RKO (cell line): ENCODE measurements around the gene ZFR2.

Experiments used
- DNase-seq: peaks from one replicate; pipeline ENCODE4 v3.0.0-alpha.2; 2016; ENCODE audit warnings: low spot score

ZFR2 gene

DNA sequence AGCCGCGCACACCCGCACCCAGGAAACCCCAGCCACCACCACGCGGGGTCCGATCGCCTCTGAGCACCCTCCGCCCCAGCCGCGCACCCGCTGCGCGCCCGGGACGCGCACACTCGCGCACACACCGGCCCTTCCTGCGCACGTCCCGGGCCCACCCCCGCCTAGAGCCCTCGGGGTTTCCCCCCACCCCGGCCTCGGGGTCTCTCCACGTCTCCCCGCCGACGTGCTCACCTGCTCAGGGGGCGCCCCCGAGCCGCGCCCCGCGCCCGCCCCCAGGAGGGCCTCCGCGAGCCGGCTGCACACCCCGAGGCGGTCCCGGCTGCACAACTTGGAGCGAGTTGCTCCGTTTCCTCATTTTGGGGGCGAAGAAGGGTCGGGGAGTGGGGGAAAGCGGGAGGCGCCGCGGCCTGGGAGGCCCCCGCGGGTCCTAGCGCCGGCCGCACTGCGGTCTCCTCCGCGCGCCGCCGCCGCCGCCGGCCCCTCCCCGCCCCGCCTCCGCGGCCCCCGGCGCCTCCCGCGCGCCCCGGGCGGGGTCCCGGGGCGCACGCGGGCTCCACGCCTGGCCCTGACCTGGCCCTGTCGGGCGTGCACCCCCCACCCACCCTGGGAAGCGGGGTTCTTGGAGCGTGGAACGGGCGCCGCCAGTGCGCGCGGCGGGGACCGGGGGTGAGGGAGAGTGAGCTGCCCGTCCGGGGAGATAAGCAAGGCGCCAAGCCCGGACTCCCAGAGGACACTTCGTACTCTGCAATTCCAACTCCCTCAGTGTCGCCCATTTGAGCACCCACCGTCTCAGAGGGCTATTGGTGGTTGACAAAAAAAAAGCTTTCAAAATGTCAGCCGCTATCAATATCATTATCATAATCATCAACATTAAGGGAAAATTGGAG, 82.7 kb downstream of the ZFR2 start, which contains the start of gene MATK:
Gene MATK (minus strand): TSS at position 444 of the 887 bp plus-strand sequence. CDS start 1,246 bp downstream, outside the sequence.
- no peak for DNase-seq

GRCh38 chr19:3785451-3785937, 83.3 kb downstream of the ZFR2 start:
- DNase-seq = no peak

- peak; percentile 36 for DNase-seq
Observed at GRCh38 chr19:3784607-3785450, 84.0 kb downstream of the ZFR2 start.

- DNase-seq = no peak
Observed at GRCh38 chr19:3783660-3784584, 84.9 kb downstream of the ZFR2 start.

DNA sequence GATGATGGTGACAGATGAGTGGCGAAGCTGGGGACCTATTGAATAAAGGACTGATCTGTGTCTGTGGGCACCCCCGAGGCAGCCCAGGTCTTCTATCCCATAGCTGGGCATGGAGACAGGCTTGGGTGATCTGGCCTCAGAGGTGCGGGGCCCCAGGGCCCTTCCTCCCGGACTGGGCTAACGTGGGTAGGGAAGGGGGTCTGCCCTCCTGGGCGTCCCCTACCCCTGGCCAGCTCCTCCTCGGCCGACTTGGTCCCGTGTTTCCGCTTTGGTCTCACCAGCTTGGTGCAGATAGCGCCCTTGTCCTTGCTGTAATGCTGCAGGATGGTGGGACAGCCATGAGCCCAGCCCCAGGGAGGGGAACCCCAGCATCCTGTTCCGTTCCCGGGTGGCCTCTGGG, 85.9 kb downstream of the ZFR2 start:
- no peak for DNase-seq

DNA sequence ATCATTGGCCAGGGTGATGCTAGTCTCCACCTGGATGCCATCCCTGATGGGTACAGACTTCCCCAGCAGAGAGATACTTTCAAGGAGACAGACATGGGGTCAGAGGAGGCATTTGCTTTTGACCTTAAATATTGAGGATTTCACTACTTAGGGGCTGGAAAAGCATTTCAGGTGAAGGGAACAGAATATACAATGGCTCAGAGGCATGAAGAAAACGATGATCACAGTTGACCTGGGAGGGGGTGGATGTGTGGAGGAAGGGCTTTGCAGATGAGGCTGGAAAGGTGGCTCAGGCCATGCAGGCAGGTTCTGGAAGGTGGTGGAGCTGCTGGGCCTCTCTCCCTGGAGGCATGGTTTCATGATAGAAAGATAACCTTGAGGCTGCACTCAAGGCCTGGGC, 86.5 kb downstream of the ZFR2 start:
- no peak for DNase-seq

DNA sequence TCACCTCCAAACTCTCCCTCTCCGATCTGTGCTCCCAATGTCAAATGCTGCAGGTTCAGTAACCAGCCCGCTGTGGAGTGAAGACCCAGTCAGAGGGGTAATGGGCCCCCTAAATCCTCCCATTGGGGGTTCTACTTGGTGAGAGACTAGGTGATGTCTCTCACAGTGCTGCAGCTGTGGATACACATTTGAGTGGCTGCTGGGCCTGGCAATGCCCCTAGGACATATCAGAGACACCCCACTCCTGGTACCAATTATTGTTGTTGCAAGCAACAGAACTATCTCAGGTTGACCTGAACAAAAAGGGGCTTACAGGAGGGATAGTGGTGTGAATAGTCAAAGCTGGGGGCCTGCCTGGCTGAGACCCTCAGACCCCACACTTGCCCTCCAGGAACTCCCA, 87.2 kb downstream of the ZFR2 start:
- DNase-seq = no peak

DNA sequence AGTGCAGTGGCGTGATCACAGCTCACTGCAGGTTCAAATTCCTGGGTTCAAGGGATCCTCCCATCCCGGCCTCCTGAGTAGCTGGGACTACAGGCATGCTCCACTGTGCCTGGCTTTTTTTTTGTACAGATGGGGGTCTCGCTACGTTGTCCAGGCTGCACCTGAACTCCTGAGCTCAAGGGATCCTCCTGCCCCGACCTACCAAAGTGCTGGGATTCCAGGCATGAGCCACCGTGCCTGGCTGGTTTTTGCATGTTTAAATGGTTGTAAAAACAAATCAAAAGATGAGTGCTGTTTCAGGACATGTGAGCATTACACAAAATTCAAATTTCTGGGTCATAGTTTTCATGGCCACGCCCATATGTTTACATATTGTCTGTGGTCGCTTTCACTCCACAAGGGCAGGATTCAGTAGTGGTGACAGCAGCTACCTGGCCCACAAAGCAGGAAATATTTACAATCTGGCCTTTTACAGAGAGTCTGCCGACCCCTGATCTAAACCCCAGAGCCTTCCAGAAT, 88.0 kb downstream of the ZFR2 start:
- DNase-seq = peak; percentile 23

- no peak for DNase-seq
Observed at GRCh38 chr19:3778899-3779723, 89.7 kb downstream of the ZFR2 start.

DNA sequence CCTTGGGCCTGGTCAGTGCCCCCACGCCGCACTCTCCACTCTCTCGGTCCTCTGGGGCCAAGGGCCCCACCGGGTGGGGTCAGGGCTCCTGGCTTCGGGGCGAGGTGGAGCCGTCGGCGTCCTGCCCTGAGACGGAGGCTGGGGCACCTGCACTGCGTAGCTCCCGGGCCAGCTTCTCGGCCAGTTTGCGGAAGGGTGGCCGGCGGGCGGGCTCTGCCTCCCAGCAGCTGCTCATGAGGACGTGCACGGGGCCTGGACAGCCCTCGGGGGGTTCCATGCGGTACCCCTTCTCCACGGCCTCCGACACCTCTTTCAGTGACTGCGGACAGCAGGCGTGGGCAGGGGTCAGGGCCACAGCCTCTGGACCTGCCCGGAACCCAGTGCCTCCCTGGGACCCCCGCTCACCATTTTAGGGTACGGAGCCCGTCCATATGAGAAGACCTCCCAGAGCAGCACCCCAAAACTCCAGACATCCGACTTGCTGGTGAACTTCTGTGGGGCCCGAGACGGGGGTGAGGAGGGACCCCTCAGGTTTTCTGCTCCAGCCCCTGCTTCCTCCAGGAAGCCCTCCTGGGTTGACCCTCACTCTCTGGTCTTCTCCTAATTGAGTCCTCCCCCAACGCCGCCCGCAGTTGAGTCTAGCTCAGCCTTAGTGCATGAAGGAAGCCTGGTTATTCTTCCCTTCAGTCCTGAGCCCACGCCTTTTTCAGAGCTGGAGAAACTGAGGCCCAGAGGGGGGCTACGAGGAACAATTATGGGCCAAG, 90.6 kb downstream of the ZFR2 start:
- DNase-seq = no peak

DNA sequence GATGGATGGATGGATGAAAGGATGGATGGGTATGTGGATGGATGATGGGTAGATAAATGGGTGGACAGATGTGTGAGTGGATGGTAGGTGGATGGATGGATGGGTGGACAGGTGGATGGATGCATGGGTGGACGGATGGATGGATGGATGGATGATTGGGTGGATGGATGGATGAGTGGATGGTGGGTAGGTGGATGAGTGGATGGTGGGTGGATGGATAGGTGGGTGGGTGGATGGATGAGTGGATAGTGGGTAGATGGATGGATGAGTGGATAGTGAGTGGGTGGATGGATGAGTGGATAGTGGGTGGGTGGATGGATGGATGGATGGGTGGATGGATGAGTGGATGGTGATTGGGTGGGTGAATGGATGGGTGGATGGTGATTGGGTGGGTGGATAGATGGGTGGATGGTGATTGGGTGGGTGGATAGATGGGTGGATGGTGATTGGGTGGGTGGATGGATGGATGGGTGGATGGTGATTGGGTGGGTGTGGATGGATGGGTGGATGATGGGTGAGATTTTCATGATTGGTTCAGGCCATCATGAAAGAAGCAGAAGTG, 92.3 kb downstream of the ZFR2 start:
- DNase-seq = no peak

DNA sequence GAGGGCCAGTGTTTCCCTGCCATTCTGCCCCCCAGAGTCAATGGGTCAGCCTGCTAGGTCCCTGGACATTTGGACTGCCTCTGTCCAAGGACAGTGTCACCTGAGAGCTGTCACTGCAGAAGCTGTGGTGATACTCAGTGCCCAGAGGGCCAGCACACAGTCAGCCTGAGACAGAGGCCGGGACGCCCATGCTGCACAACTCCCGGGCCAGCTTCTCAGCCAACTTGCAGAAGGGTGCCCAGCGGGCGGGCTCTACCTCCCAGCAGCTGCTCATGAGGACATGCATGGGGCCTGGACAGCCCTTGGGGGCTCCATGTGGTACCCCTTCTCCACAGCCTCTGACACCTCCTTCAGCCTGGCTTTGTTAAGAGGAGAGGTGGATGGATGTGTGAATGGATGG, 93.0 kb downstream of the ZFR2 start:
- no peak for DNase-seq

- DNase-seq = no peak
Observed at GRCh38 chr19:3775374-3775711, 93.5 kb downstream of the ZFR2 start.

GRCh38 chr19:3774621-3775373, 94.0 kb downstream of the ZFR2 start:
- DNase-seq = no peak

- no peak for DNase-seq
Observed at GRCh38 chr19:3773814-3774515, 94.9 kb downstream of the ZFR2 start.

DNA sequence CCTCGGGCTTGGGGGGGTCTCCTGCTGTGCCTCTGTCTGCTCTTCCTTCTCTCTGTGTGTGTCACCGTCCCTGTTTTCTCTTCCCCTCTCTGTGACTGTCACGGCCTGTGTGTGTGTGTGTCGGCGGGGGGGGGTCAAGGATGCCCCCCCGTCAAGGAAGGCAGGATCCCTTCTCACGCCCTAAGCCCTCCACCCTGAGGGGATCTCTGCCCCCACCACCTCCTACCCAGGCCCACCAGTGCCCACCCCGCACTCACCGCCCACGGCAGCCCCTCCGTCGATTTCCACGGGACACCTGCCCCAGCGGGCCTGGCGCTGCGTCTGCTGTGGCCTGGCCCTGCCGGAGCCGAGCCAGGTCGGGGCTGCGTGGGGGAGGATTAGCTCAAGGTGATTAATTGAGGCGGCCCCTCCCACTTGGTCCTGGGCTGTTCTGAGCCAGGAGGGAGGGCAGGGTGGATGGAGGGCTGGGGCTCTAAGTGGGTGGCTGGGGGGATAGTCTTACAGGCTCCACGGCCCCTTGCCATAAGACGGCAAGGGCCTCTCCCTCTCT, 96.9 kb downstream of the ZFR2 start, which contains the start of gene RAX2:
Gene RAX2 (minus strand): TSS at position 323 of the 550 bp plus-strand sequence. CDS start 486 bp downstream, outside the sequence.
- no peak for DNase-seq

DNA sequence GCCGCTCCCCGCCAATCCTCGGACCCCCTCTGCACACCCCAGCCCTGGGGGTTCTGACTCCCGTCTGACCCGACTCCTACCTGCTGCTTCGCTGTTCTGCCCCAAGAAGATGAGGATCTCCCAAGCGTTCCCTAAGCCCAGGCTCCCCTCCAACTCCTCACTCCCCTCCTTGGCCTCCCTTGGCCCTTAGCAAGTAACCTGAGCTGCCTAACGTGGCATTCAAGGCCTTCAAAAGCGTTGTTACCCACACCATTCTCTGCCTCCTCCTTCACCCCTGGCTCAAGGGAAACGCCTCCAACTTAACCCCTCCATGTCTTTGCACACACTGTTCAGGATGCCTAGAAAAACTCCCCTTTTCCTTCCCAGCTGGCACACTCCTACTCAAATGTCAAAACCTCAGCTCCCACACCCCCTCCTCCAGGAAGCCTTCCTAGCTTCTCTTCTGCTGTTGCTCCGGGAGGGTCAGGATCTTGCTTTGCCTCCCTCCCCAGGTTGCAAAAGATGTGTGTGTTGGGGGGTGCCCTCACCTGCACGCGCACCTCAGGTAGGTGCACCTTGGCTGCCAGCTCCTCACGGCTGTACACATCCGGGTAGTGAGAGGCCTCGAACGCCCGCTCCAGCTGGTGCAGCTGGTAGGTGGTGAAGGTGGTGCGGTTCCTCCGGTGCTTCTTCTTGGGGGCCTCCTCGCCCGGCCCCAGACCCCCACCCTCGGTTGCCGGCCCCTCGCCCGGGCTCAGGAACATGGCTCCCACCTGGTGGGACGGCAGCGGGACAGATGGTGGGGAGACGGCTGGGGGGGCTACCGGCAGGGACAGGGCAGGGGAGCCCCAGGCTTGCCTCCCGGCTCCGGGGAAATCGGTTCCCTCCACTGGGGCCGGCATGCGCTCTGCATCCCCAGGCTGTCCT, 97.6 kb downstream of the ZFR2 start:
- DNase-seq = no peak
